Stimulated activated CD4-positive, alpha-beta T cell treated with anti-CD3 and anti-CD28 coated beads, TNF-alpha, amount 100 ng/mL, for 1 hour (primary cell): ENCODE data around the gene SIGLEC8.
"Not testable (repeated sequence)": the region's sequence is repeated elsewhere in the genome, so short reads cannot be mapped to it uniquely, and the experiment has no call there.

ENCODE experiments used
- DNase-seq, 3 donors: peaks; one replicate each; pipeline ENCODE4 v3.0.0-alpha.2; 2020; ENCODE audit warnings: low read depth in 3 of 3, low spot score in 1 of 3

Gene SIGLEC8

GRCh38 chr19:51473009-51473707 is 14.9 kb upstream of the SIGLEC8 start:
- DNase-seq, result peak; percentile 52 to 79 (median 54)

- DNase-seq, result no peak
Measured at GRCh38 chr19:51472607-51473006, 14.4 kb upstream of the SIGLEC8 start.

- DNase-seq, result no peak
Measured at GRCh38 chr19:51471527-51471926, 13.3 kb upstream of the SIGLEC8 start.

GRCh38 chr19:51470966-51471365 is 12.7 kb upstream of the SIGLEC8 start:
- no peak for DNase-seq

GRCh38 chr19:51469629-51470028 is 11.4 kb upstream of the SIGLEC8 start:
- no peak for DNase-seq

- no peak for DNase-seq
Measured at GRCh38 chr19:51469162-51469561, 10.9 kb upstream of the SIGLEC8 start.

- no peak for DNase-seq
Measured at GRCh38 chr19:51468545-51468920, 10.3 kb upstream of the SIGLEC8 start.

- no peak for DNase-seq
Measured at GRCh38 chr19:51467864-51468544, 9.8 kb upstream of the SIGLEC8 start.

GRCh38 chr19:51466723-51467122 is 8.5 kb upstream of the SIGLEC8 start:
- no peak for DNase-seq

- DNase-seq, result not testable (repeated sequence)
Measured at GRCh38 chr19:51463976-51464581, 5.8 kb upstream of the SIGLEC8 start.

GRCh38 chr19:51462681-51463080 is 4.4 kb upstream of the SIGLEC8 start:
- no peak for DNase-seq

GRCh38 chr19:51462276-51462675 is 4.0 kb upstream of the SIGLEC8 start:
- no peak for DNase-seq

- DNase-seq, result no peak
Measured at GRCh38 chr19:51461723-51462161, 3.5 kb upstream of the SIGLEC8 start.

- no peak for DNase-seq
Measured at GRCh38 chr19:51460164-51460992, 2.1 kb upstream of the SIGLEC8 start.

- DNase-seq, result no peak
Measured at GRCh38 chr19:51458899-51459505, 748 bp upstream of the SIGLEC8 start.

GRCh38 chr19:51457351-51458013 is 772 bp downstream of the SIGLEC8 start:
- DNase-seq, result no peak

GRCh38 chr19:51456541-51457290 is 1.5 kb downstream of the SIGLEC8 start:
- no peak for DNase-seq

GRCh38 chr19:51450730-51451307 is 7.4 kb downstream of the SIGLEC8 start:
- peak in 1 of 3 donors; percentile 24 for DNase-seq

GRCh38 chr19:51448411-51449016 is 9.7 kb downstream of the SIGLEC8 start:
- DNase-seq, result no peak
